IMR-90 (cell line): ENCODE data around the gene CD9. TPM values are rescaled to one million over a fixed set of nuclear protein-coding genes. Genes with fewer than 3 reads are reported as not detected.

Source experiments
- ATAC-seq: fragments of 200-7000 bp; cut with Tn5 transposase; 2 replicates; pipeline ENCODE4 v1.9.1; 2020; ENCODE audit warnings: low read depth, mild to moderate bottlenecking, moderate library complexity
- BruUV-seq: library from RNA; stranded (reverse); fragments of 400-500 nt; replicated peaks from 2 replicates; lab custom pipeline; 2021; lab: Mats Ljungman, UMichigan
- CTCF ChIA-PET: fragments of 300-600 bp; formaldehyde crosslinking; extraction: SDS; loops from one replicate; lab custom pipeline; 2021; ENCODE audit warnings: antibody characterized with exemption; lab: Yijun Ruan, JAX
- POLR2A ChIA-PET: fragments of 300-600 bp; sonication (Branson Sonifier 250); formaldehyde crosslinking; loops from one replicate; lab custom pipeline; 2022; ENCODE audit warnings: antibody characterized with exemption; ENCODE audit not compliant: unreplicated experiment; lab: Charles Lee
- DNase-seq: peaks from one replicate; pipeline ENCODE4 v3.0.0; 2013
- H2AFZ ChIP-seq: replicated peaks from 2 replicates; pipeline ENCODE3; 2013; ENCODE audit warnings: low read length, mild to moderate bottlenecking; ENCODE audit not compliant: poor library complexity
- H2AK5ac ChIP-seq: 2 replicates; pipeline ENCODE4 v1.6.1; 2013; ENCODE audit warnings: low read depth, low read length, inconsistent platforms
- H2AK9ac ChIP-seq: replicated peaks from 2 replicates; pipeline ENCODE3; 2013; ENCODE audit warnings: mild to moderate bottlenecking, low read depth, low read length, moderate library complexity; ENCODE audit not compliant: poor library complexity
- H2BK120ac ChIP-seq: 2 replicates; pipeline ENCODE4 v1.6.1; 2013; ENCODE audit warnings: low read depth, low read length, inconsistent platforms
- H2BK15ac ChIP-seq: 3 replicates; pipeline ENCODE4 v1.6.1; 2013; ENCODE audit warnings: low read depth, low read length, inconsistent platforms
- H2BK20ac ChIP-seq: 2 replicates; pipeline ENCODE4 v1.6.1; 2013; ENCODE audit warnings: low read depth, mild to moderate bottlenecking, inconsistent platforms, low read length, moderate library complexity
- H2BK5ac ChIP-seq: 2 replicates; pipeline ENCODE4 v1.6.1; 2013; ENCODE audit warnings: mild to moderate bottlenecking, low read depth, low read length, inconsistent platforms; ENCODE audit not compliant: poor library complexity, severe bottlenecking
- H3K14ac ChIP-seq: replicated peaks from 2 replicates; pipeline ENCODE4 v1.6.1; 2013; ENCODE audit warnings: low read depth, low read length, inconsistent platforms
- H3K18ac ChIP-seq: 2 replicates; pipeline ENCODE4 v1.6.1; 2013; ENCODE audit warnings: low read depth, low read length, control low read depth
- H3K23ac ChIP-seq: 2 replicates; pipeline ENCODE4 v1.6.1; 2013; ENCODE audit warnings: low read depth, low read length, inconsistent platforms
- H3K27ac ChIP-seq: 2 replicates; pipeline ENCODE4 v1.5.1; 2013; ENCODE audit warnings: mild to moderate bottlenecking, control low read depth, low read length; ENCODE audit not compliant: insufficient read depth
- H3K27me3 ChIP-seq: 2 replicates; pipeline ENCODE4 v1.6.1; 2013; ENCODE audit warnings: low read length; ENCODE audit not compliant: control insufficient read depth, insufficient read depth
- H3K36me3 ChIP-seq: 2 replicates; pipeline ENCODE4 v1.6.1; 2013; ENCODE audit warnings: low read length, mixed read lengths; ENCODE audit not compliant: control insufficient read depth, insufficient read depth
- H3K4ac ChIP-seq: 2 replicates; pipeline ENCODE4 v1.6.1; 2013; ENCODE audit warnings: low read depth, low read length, inconsistent platforms
- H3K4me1 ChIP-seq: 2 replicates; pipeline ENCODE4 v1.6.1; 2013; ENCODE audit warnings: low read length, mixed read lengths; ENCODE audit not compliant: control insufficient read depth, insufficient read depth
- H3K4me2 ChIP-seq: 2 replicates; pipeline ENCODE4 v1.6.1; 2013; ENCODE audit warnings: low read depth, mild to moderate bottlenecking, control low read depth, low read length, moderate library complexity
- H3K4me3 ChIP-seq: 2 replicates; pipeline ENCODE4 v1.5.1; 2013; ENCODE audit warnings: low read depth, mild to moderate bottlenecking, control low read depth, low read length, moderate library complexity; ENCODE audit not compliant: insufficient read depth
- H3K56ac ChIP-seq: 2 replicates; pipeline ENCODE4 v1.6.1; 2013; ENCODE audit warnings: low read length, inconsistent platforms; ENCODE audit not compliant: insufficient read depth; ENCODE audit errors: extremely low read depth
- H3K79me1 ChIP-seq, 2 experiments: 2 replicates each; pipeline ENCODE4 v1.6.1; 2013; ENCODE audit warnings: low read length in 2 of 2, inconsistent platforms in 1 of 2, low read depth in 1 of 2
- H3K9ac ChIP-seq: 2 replicates; pipeline ENCODE4 v1.6.1; 2013; ENCODE audit warnings: low read depth, low read length, control low read depth
- H3K9me1 ChIP-seq: 2 replicates; pipeline ENCODE4 v1.6.1; 2013; ENCODE audit warnings: low read length, inconsistent platforms; ENCODE audit not compliant: insufficient read depth
- H3K9me3 ChIP-seq: 2 replicates; pipeline ENCODE4 v1.6.1; 2013; ENCODE audit warnings: low read length; ENCODE audit not compliant: control insufficient read depth, insufficient read depth
- H4K20me1 ChIP-seq: 2 replicates; pipeline ENCODE4 v1.6.1; 2013; ENCODE audit warnings: low read length, inconsistent platforms; ENCODE audit not compliant: insufficient read depth
- H4K5ac ChIP-seq: 2 replicates; pipeline ENCODE4 v1.6.1; 2013; ENCODE audit warnings: mild to moderate bottlenecking, low read depth, low read length, control low read depth
- H4K8ac ChIP-seq, 2 experiments: 2 replicates each; pipeline ENCODE4 v1.6.1; 2013; ENCODE audit warnings: low read depth in 2 of 2, low read length in 2 of 2, control low read depth in 1 of 2, inconsistent platforms in 1 of 2
- H4K91ac ChIP-seq: 2 replicates; pipeline ENCODE4 v1.6.1; 2013; ENCODE audit warnings: low read depth, low read length, inconsistent platforms; ENCODE audit not compliant: insufficient read depth
- BHLHE40 ChIP-seq: fragments of 150-350 bp; IDR thresholded peaks from 2 replicates; pipeline ENCODE4 v1.6.1; 2016; ENCODE audit warnings: mild to moderate bottlenecking, low read depth, low read length
- CEBPB ChIP-seq: IDR thresholded peaks from 2 replicates; pipeline ENCODE4 v1.6.1; 2012; ENCODE audit warnings: low read depth, low read length, improper control_type of control experiment
- CHD1 ChIP-seq: IDR thresholded peaks from 2 replicates; pipeline ENCODE4 v1.6.1; 2012; ENCODE audit warnings: low read depth, low read length, improper control_type of control experiment
- CTCF ChIP-seq: conservative IDR thresholded peaks from 2 replicates; pipeline ENCODE4 v1.5.1; 2012; ENCODE audit warnings: mild to moderate bottlenecking, low read depth, low read length, improper control_type of control experiment
- ELK1 ChIP-seq: fragments of 150-350 bp; IDR thresholded peaks from 2 replicates; pipeline ENCODE4 v1.6.1; 2016; ENCODE audit warnings: low read depth, mild to moderate bottlenecking, low read length, moderate library complexity, borderline replicate concordance
- FOS ChIP-seq: fragments of 150-350 bp; IDR thresholded peaks from 2 replicates; pipeline ENCODE4 v1.6.1; 2016; ENCODE audit warnings: low read depth, low read length
- MAFK ChIP-seq: IDR thresholded peaks from 2 replicates; pipeline ENCODE4 v1.6.1; 2012; ENCODE audit warnings: low read depth, low read length, improper control_type of control experiment
- MAZ ChIP-seq: IDR thresholded peaks from 2 replicates; pipeline ENCODE4 v1.6.1; 2012; ENCODE audit warnings: low read depth, mild to moderate bottlenecking, low read length, improper control_type of control experiment, moderate library complexity, borderline replicate concordance
- MXI1 ChIP-seq: IDR thresholded peaks from 2 replicates; pipeline ENCODE4 v1.6.1; 2012; ENCODE audit warnings: low read depth, mild to moderate bottlenecking, low read length, moderate library complexity, borderline replicate concordance
- POLR2A ChIP-seq: IDR thresholded peaks from 2 replicates; pipeline ENCODE4 v1.6.1; 2012; ENCODE audit warnings: mild to moderate bottlenecking, low read depth, low read length
- RAD21 ChIP-seq: IDR thresholded peaks from 2 replicates; pipeline ENCODE4 v1.6.1; 2012; ENCODE audit warnings: low read length, improper control_type of control experiment
- RCOR1 ChIP-seq: IDR thresholded peaks from 2 replicates; pipeline ENCODE4 v1.6.1; 2012; ENCODE audit warnings: mild to moderate bottlenecking, low read length, improper control_type of control experiment; ENCODE audit not compliant: insufficient replicate concordance
- RFX5 ChIP-seq: IDR thresholded peaks from 2 replicates; pipeline ENCODE4 v1.8.0; 2012; ENCODE audit warnings: low read depth, mild to moderate bottlenecking, low read length, moderate library complexity
- SMC3 ChIP-seq: fragments of 150-350 bp; IDR thresholded peaks from 2 replicates; pipeline ENCODE4 v1.6.1; 2016; ENCODE audit warnings: low read depth, mild to moderate bottlenecking, antibody characterized with exemption, low read length, moderate library complexity
- WGBS, 2 experiments: methylation state at CpG; one replicate each; pipeline versions ENCODE4 v1.1.5 to v1.1.7; 2013; ENCODE audit warnings: missing lambda C conversion rate in 2 of 2; ENCODE audit not compliant: insufficient read length in 1 of 2; ENCODE audit errors: extremely low coverage in 2 of 2; 5-methylcytosine and 5-hydroxymethylcytosine counted together
- dilution Hi-C: fragments of 300-500 bp; cut with HindIII; formaldehyde crosslinking; loops from one replicate; pipeline ENCODE4 v1.14.3; 2018; ENCODE audit warnings: low sequenced_read_pairs; ENCODE audit not compliant: unreplicated experiment
- in situ Hi-C: fragments of 300-500 bp; cut with MboI; formaldehyde crosslinking; loops from 3 replicates; pipeline ENCODE4 v1.14.3; 2019; ENCODE audit warnings: low sequenced_read_pairs, inconsistent platforms, mixed read lengths
- intact Hi-C: fragments of 100-400 bp; cut with micrococcal nuclease; formaldehyde crosslinking; loops from 2 replicates; pipeline ENCODE4 v1.10.0; 2022
- polyA plus RNA-seq, 3 experiments: library from polyadenylated mRNA; depleted of rRNA; stranded (reverse); fragments of >200 nt; gene quantifications; 2 replicates each; pipeline ENCODE4 v1.2.3, GENCODE V29; 2012; ENCODE audit warnings: low replicate concordance in 1 of 3
- total RNA-seq: library from RNA; depleted of rRNA; stranded (reverse); fragments of >200 nt; gene quantifications from 2 replicates; pipeline ENCODE4 v1.2.3, GENCODE V29; 2012

Gene CD9
- total and polyA plus RNA-seq, 2 of the 4 experiments (the other 2 are of a cell fraction), result 48.8 to 70.9 TPM

- BruUV-seq, result no TSS peak
- peak overlapping the region; percentile 53 for H3K14ac ChIP-seq
- no peak overlapping the region for H3K4me3 ChIP-seq
- H4K20me1 ChIP-seq, result no peaks in the 10 kb centered on the region
- dilution Hi-C loops, result no loop called here
- H2AK5ac ChIP-seq, result peak overlapping the region; percentile 83
- ChIA-PET POLR2A (interaction anchor here (0.6 to 1.0 kb wide), 2 partner anchors 126 to 362 kb away, joined by 3 to 4 read pairs; no protein-coding TSS in a partner anchor), CTCF (interaction anchor here (0.5 to 1.5 kb wide), 25 partner anchors 9 to 1768 kb away, joined by 3 to 29 read pairs (median 5); no protein-coding TSS in a partner anchor)
- H4K91ac ChIP-seq, result peak overlapping the region; percentile 28; the same call in 1 of the 2 replicates
- in situ Hi-C loops, result loop anchor here (25.0 kb wide), 1 partner anchor 266 kb away; the partner anchor contains the start of genes TAPBPL and VAMP1
- no peaks in the 10 kb centered on the region for H3K9me3 ChIP-seq
- H4K8ac ChIP-seq, result peak overlapping the region in 1 of 2 experiments; percentile 74; a peak in 1 of 4 replicates
- WGBS, 2 experiments, result 17% methylated on average over 1 of the region's 10 CpGs; no CpG with 5 or more reads in 1 of the 2 experiments
- H2AFZ ChIP-seq, result peak overlapping the region; percentile 59
- no peak overlapping the region for H3K4me2 ChIP-seq
- H2BK120ac ChIP-seq, result peak overlapping the region; percentile 62
- no peaks in the 10 kb centered on the region for H3K36me3 ChIP-seq
- peaks cover 13% of the 10 kb centered on the region for H3K4me1 ChIP-seq
- ATAC-seq (peak; percentile 77), DNase-seq (peak; percentile 91)
- H4K5ac ChIP-seq, result no peak overlapping the region; the same call in 1 of the 2 replicates
- intact Hi-C loops, result loop anchor here (1.0 to 5.0 kb wide), 5 partner anchors 82 to 271 kb away; no protein-coding TSS in a partner anchor
- H3K18ac ChIP-seq, result no peak overlapping the region; the same call in 1 of the 2 replicates
- H3K27me3 ChIP-seq, result no peaks in the 10 kb centered on the region; the same call in 1 of the 2 replicates
- H3K79me1 ChIP-seq, result 0 out of 4 replicates have a peak, but pooled peaks cover 0 to under 1% of the 10 kb centered on the region in 2 experiments
- H3K9ac ChIP-seq, result no peak overlapping the region
- 0 out of 2 replicates have a peak, but pooled peaks cover 3% of the 10 kb centered on the region for H3K9me1 ChIP-seq
- no peak overlapping the region for H3K23ac ChIP-seq
- H3K27ac ChIP-seq, result no peak overlapping the region
- peak overlapping the region; percentile 87; the same call in 1 of the 2 replicates for H2BK20ac ChIP-seq
- no peak overlapping the region for H2AK9ac ChIP-seq
- H3K4ac ChIP-seq, result peak overlapping the region; percentile 49
- no peak overlapping the region for H3K56ac ChIP-seq
- H2BK5ac ChIP-seq, result no peak overlapping the region
- H2BK15ac ChIP-seq, result peak overlapping the region; percentile 46; the same call in 1 of the 3 replicates
- TF ChIP-seq CTCF (peak; percentile 87), RCOR1 (no peak), ELK1 (no peak), CEBPB (peak; percentile 27; the same call in 1 of the 2 replicates), MAFK (no peak), SMC3 (peak; percentile 88), RAD21 (peak; percentile 89), MAZ (no peak), BHLHE40 (no peak), RFX5 (no peak), MXI1 (0 out of 2 replicates have a peak, but pooled peaks have one; percentile 44), FOS (no peak), POLR2A (no peak), CHD1 (no peak)
These were observed 4.3 kb upstream of the CD9 start for GRCh38 chr12:6195665-6196535.
